GM10266 (cell line): Measurements from ENCODE around the gene PROK2.

ENCODE experiments used
- DNase-seq: peaks from one replicate; pipeline ENCODE4 v3.0.0; 2012; ENCODE audit errors: extremely low spot score
- CTCF ChIP-seq: IDR thresholded peaks from 2 replicates; pipeline ENCODE4 v1.5.1; 2012; ENCODE audit warnings: mild to moderate bottlenecking, low read depth; ENCODE audit not compliant: control insufficient read depth, insufficient read depth; ENCODE audit errors: missing control alignments

The PROK2 gene

GRCh38 chr3:71744738-71745137 lies 40.2 kb downstream of the PROK2 start:
- DNase-seq, result no peak
- TF ChIP-seq CTCF, result no peak

- no peak for DNase-seq
- TF ChIP-seq CTCF, result no peak
These were observed 42.3 kb downstream of the PROK2 start for GRCh38 chr3:71742621-71743020.

GRCh38 chr3:71734881-71735280 lies 50.1 kb downstream of the PROK2 start:
- no peak for TF ChIP-seq CTCF
- no peak for DNase-seq

GRCh38 chr3:71733319-71733718 lies 51.6 kb downstream of the PROK2 start:
- DNase-seq, result no peak
- no peak for TF ChIP-seq CTCF

GRCh38 chr3:71732637-71733036 lies 52.3 kb downstream of the PROK2 start:
- no peak for DNase-seq
- TF ChIP-seq CTCF, result no peak

- no peak for TF ChIP-seq CTCF
- DNase-seq, result no peak
These were observed 56.2 kb downstream of the PROK2 start for GRCh38 chr3:71728632-71729342.

GRCh38 chr3:71726146-71726545 lies 58.8 kb downstream of the PROK2 start:
- TF ChIP-seq CTCF, result no peak
- no peak for DNase-seq
